Stomach smooth muscle (tissue), 2 donors: ENCODE measurements around the gene CD99.
A peak's percentile ranks its signal among the peaks of the same experiment; 100 is the strongest.

Source experiments
- H3K27ac ChIP-seq: one replicate; pipeline ENCODE4 v1.7.0; 2013; ENCODE audit warnings: mild to moderate bottlenecking, low read length, inconsistent platforms
- H3K27me3 ChIP-seq, 2 donors: one replicate each; pipeline ENCODE4 v1.7.0; 2013; ENCODE audit warnings: low read length in 2 of 2; ENCODE audit not compliant: insufficient read depth in 2 of 2, control insufficient read depth in 1 of 2
- H3K36me3 ChIP-seq, 2 donors: one replicate each; pipeline ENCODE4 v1.7.0; 2013; ENCODE audit warnings: low read length in 2 of 2; ENCODE audit not compliant: control insufficient read depth in 2 of 2, insufficient read depth in 2 of 2
- H3K4me1 ChIP-seq: one replicate; pipeline ENCODE4 v1.7.0; 2013; ENCODE audit warnings: low read length; ENCODE audit not compliant: control insufficient read depth, insufficient read depth
- H3K4me3 ChIP-seq, 2 donors: one replicate each; pipeline ENCODE4 v1.7.0; 2013; ENCODE audit warnings: low read length in 2 of 2
- H3K9ac ChIP-seq, 2 donors: one replicate each; pipeline ENCODE4 v1.7.0; 2013; ENCODE audit warnings: low read length in 2 of 2, mild to moderate bottlenecking in 1 of 2
- H3K9me3 ChIP-seq, 2 donors: one replicate each; pipeline ENCODE4 v1.7.0; 2013; ENCODE audit warnings: low read length in 2 of 2; ENCODE audit not compliant: control insufficient read depth in 2 of 2
- donor health status: healthy.
- donor health status: Pancreatic carcinoma.

The CD99 gene

GRCh38 chrX:2699959-2700358, 8.9 kb downstream of the CD99 start:
- peaks cover 4 to 6% of the 10 kb centered on the region in 2 donors for H3K36me3 ChIP-seq
- no peak overlapping the region for H3K27ac ChIP-seq
- peaks cover 66% of the 10 kb centered on the region for H3K4me1 ChIP-seq
- H3K27me3 ChIP-seq, result no peaks in the 10 kb centered on the region
- no peaks in the 10 kb centered on the region for H3K9me3 ChIP-seq
- no peak overlapping the region for H3K9ac ChIP-seq
- no peak overlapping the region for H3K4me3 ChIP-seq

- H3K9ac ChIP-seq, result no peak overlapping the region
- H3K4me1 ChIP-seq, result peaks cover 60% of the 10 kb centered on the region
- H3K36me3 ChIP-seq, result peaks cover 4 to 6% of the 10 kb centered on the region in 2 donors
- no peak overlapping the region for H3K27ac ChIP-seq
- H3K4me3 ChIP-seq, result no peak overlapping the region
- no peaks in the 10 kb centered on the region for H3K27me3 ChIP-seq
- no peaks in the 10 kb centered on the region for H3K9me3 ChIP-seq
Measured at GRCh38 chrX:2700405-2701320, 9.6 kb downstream of the CD99 start.

- no peaks in the 10 kb centered on the region for H3K27me3 ChIP-seq
- peaks cover 4 to 6% of the 10 kb centered on the region in 2 donors for H3K36me3 ChIP-seq
- H3K9me3 ChIP-seq, result no peaks in the 10 kb centered on the region
- no peak overlapping the region for H3K9ac ChIP-seq
- peaks cover 62% of the 10 kb centered on the region for H3K4me1 ChIP-seq
- no peak overlapping the region for H3K4me3 ChIP-seq
- no peak overlapping the region for H3K27ac ChIP-seq
Measured at GRCh38 chrX:2701600-2701999, 10.5 kb downstream of the CD99 start.

GRCh38 chrX:2703991-2704369, 12.9 kb downstream of the CD99 start:
- Histone ChIP-seq H3K9me3 (no peaks in the 10 kb centered on the region), H3K27me3 (no peaks in the 10 kb centered on the region), H3K36me3 (peaks cover 4 to 5% of the 10 kb centered on the region in 2 donors), H3K9ac (peak overlapping the region; percentile 13 to 61), H3K4me1 (peaks cover 68% of the 10 kb centered on the region), H3K4me3 (peak overlapping the region in 1 of 2 donors; percentile 35), H3K27ac (peak overlapping the region; percentile 6)

GRCh38 chrX:2705046-2705832, 14.1 kb downstream of the CD99 start:
- H3K9me3 ChIP-seq, result no peaks in the 10 kb centered on the region
- no peaks in the 10 kb centered on the region for H3K27me3 ChIP-seq
- H3K4me3 ChIP-seq, result peak overlapping the region in 1 of 2 donors; percentile 35
- peaks cover 76% of the 10 kb centered on the region for H3K4me1 ChIP-seq
- H3K9ac ChIP-seq, result peak overlapping the region in 1 of 2 donors; percentile 52
- H3K36me3 ChIP-seq, result peaks cover 2 to 7% of the 10 kb centered on the region in 2 donors
- H3K27ac ChIP-seq, result peak overlapping the region; percentile 18

GRCh38 chrX:2707334-2707760, 16.3 kb downstream of the CD99 start:
- Histone ChIP-seq H3K27ac (no peak overlapping the region), H3K9ac (peak overlapping the region in 1 of 2 donors; percentile 3), H3K4me1 (peaks cover 63% of the 10 kb centered on the region)

GRCh38 chrX:2708021-2708420, 16.9 kb downstream of the CD99 start:
- no peaks in the 10 kb centered on the region for H3K27me3 ChIP-seq
- no peaks in the 10 kb centered on the region for H3K9me3 ChIP-seq
- peaks cover 8 to 11% of the 10 kb centered on the region in 2 donors for H3K36me3 ChIP-seq
- peak overlapping the region; percentile 15 to 29 for H3K4me3 ChIP-seq
- no peak overlapping the region for H3K27ac ChIP-seq
- peaks cover 59% of the 10 kb centered on the region for H3K4me1 ChIP-seq
- H3K9ac ChIP-seq, result peak overlapping the region in 1 of 2 donors; percentile 3

More at GRCh38 chrX:2707334-2707760, 16.3 kb downstream of the CD99 start:
- H3K36me3 ChIP-seq, result peaks cover 1 to 6% of the 10 kb centered on the region in 2 donors
- peak overlapping the region; percentile 29 to 35 for H3K4me3 ChIP-seq
- no peaks in the 10 kb centered on the region for H3K27me3 ChIP-seq
- no peaks in the 10 kb centered on the region for H3K9me3 ChIP-seq

- no peak overlapping the region for H3K4me3 ChIP-seq
- H3K9ac ChIP-seq, result no peak overlapping the region
- H3K27me3 ChIP-seq, result no peaks in the 10 kb centered on the region
- H3K27ac ChIP-seq, result no peak overlapping the region
- peaks cover 53% of the 10 kb centered on the region for H3K4me1 ChIP-seq
- no peaks in the 10 kb centered on the region for H3K9me3 ChIP-seq
- peaks cover 13 to 15% of the 10 kb centered on the region in 2 donors for H3K36me3 ChIP-seq
Measured at GRCh38 chrX:2708592-2709188, 17.6 kb downstream of the CD99 start.

GRCh38 chrX:2709556-2709955, 18.5 kb downstream of the CD99 start:
- no peak overlapping the region for H3K27ac ChIP-seq
- no peaks in the 10 kb centered on the region for H3K9me3 ChIP-seq
- peaks cover 45% of the 10 kb centered on the region for H3K4me1 ChIP-seq
- H3K9ac ChIP-seq, result peak overlapping the region in 1 of 2 donors; percentile 55
- no peaks in the 10 kb centered on the region for H3K27me3 ChIP-seq
- peak overlapping the region; percentile 44 to 49 for H3K4me3 ChIP-seq
- peaks cover 13 to 16% of the 10 kb centered on the region in 2 donors for H3K36me3 ChIP-seq

GRCh38 chrX:2710041-2710840, 19.1 kb downstream of the CD99 start:
- H3K4me1 ChIP-seq, result peaks cover 40% of the 10 kb centered on the region
- H3K27me3 ChIP-seq, result no peaks in the 10 kb centered on the region
- peak overlapping the region in 1 of 2 donors; percentile 55 for H3K9ac ChIP-seq
- peak overlapping the region; percentile 18 for H3K27ac ChIP-seq
- no peaks in the 10 kb centered on the region for H3K9me3 ChIP-seq
- peaks cover 16 to 22% of the 10 kb centered on the region in 2 donors for H3K36me3 ChIP-seq
- H3K4me3 ChIP-seq, result peak overlapping the region; percentile 44 to 49
